Measurements from ENCODE around the gene CHERP. TPM values are rescaled to one million over a fixed set of nuclear protein-coding genes. Genes with fewer than 3 reads are reported as not detected.

Gene CHERP
- total RNA-seq, 1 donor from 2014 or later: 89.8 TPM

GRCh38 chr19:16582486-16583261, 40.4 kb upstream of the CHERP start:
- Mint-ChIP-seq H3K9me3 (no peaks in the 10 kb centered on the region), H3K27me3 (no peaks in the 10 kb centered on the region), H3K27ac (peak overlapping the region; percentile 96), H3K4me3 (no peak overlapping the region), H3K36me3 (ENCODE audit: low read depth) (peaks cover 15% of the 10 kb centered on the region), H3K4me1 (peaks cover 55% of the 10 kb centered on the region)
- intact Hi-C loops (cut with micrococcal nuclease): no loop called here
- peak; percentile 58 for DNase-seq

- Mint-ChIP-seq H3K4me1 (peaks cover 51% of the 10 kb centered on the region), H3K9me3 (no peaks in the 10 kb centered on the region), H3K4me3 (no peak overlapping the region), H3K36me3 (ENCODE audit: low read depth) (peaks cover 16% of the 10 kb centered on the region), H3K27me3 (no peaks in the 10 kb centered on the region), H3K27ac (peak overlapping the region; percentile 79)
- intact Hi-C loops (cut with micrococcal nuclease): no loop called here
- DNase-seq: no peak
Observed at GRCh38 chr19:16581971-16582343, 39.7 kb upstream of the CHERP start.

DNA sequence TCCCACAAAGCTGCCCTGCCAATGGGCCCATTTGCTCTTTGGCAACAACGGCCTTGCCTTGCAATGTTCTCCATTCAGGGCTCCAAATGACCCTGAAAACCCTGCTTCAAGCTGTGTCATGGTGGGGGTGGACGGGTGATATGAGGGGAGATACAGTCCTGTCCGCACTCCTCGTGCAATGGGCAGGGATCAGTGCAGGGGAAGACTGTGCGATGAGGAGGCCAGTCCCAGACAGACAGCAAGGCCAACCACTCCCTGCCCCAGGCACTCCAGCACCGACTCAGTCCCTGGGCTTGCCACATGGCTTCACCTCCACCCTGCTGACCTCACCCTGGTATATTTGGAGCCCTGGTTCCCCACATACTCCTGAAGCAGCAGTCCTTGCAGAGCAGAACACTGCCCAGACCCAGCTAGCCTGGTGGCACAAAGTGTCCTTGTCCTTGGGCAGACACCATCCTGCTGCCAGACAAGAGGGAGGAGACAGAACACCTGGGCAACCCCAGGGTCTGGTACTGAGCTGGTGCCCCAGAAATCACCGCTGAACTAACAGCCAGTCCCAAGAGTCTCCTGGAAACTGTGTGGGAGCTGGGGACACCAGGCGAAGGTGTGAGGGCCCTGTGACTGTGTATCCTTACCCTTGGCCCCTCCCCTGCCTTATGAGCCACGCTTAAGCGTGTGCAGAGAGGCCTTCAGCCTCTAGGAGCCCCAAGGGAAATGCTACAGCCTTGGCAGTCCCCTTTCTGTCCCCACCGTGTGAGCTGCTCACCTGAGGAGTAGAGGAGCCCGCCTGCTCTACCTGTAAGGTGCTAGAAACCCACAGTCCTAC, 39.1 kb upstream of the CHERP start:
- Mint-ChIP-seq H3K27me3 (no peaks in the 10 kb centered on the region), H3K36me3 (ENCODE audit: low read depth) (peaks cover 18% of the 10 kb centered on the region), H3K4me1 (peaks cover 46% of the 10 kb centered on the region), H3K4me3 (no peak overlapping the region), H3K27ac (peak overlapping the region; percentile 79), H3K9me3 (no peaks in the 10 kb centered on the region)
- no peak for DNase-seq
- intact Hi-C loops (cut with micrococcal nuclease): no loop called here

DNA sequence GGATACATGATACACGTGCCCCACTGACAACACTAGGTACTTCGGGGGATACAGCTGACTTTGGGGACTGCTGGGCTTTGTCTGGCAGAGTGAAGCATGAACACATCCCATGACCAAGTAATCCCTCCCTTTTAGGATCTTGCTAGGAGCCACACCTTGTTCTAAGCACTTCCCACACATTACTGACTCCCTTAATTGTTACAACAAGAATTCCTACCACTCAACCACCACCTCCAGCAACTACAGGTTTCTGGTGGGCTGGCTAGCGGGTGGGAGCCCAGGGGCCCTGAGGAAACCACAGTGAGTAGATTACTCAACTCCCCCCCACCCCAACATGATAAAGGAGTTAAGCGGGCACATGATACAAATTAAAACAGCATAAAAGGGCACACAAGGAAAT, 37.1 kb upstream of the CHERP start:
- H3K4me1 Mint-ChIP-seq: peaks cover 34% of the 10 kb centered on the region
- no peak for DNase-seq
- intact Hi-C loops (cut with micrococcal nuclease): no loop called here
- H3K36me3 Mint-ChIP-seq (ENCODE audit: low read depth): peaks cover 24% of the 10 kb centered on the region
- no peaks in the 10 kb centered on the region for H3K9me3 Mint-ChIP-seq
- peak overlapping the region; percentile 64 for H3K27ac Mint-ChIP-seq
- H3K4me3 Mint-ChIP-seq: no peak overlapping the region
- no peaks in the 10 kb centered on the region for H3K27me3 Mint-ChIP-seq

DNA sequence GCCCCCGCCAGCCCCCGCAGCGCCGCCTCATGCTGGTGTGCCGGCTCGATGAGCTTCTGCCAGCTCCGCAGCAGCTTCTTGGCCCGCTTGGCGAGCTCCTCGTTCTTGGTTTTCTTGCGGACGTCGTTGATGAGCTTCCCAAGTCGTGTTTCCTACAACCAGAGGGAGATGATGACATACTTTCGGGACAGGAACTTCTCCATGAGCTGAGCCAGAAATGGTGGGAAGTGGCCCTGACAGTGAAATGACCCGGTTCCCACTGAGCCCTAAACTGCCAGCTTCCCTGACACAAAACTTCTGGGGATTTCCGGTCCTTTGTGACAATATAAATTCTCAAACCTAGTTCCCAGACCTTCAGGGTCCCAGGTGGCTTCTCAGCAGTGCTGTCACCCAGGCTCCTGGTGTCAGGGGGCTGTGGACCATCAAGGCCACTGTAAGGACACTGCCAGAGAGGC, 35.3 kb upstream of the CHERP start:
- Mint-ChIP-seq H3K36me3 (ENCODE audit: low read depth) (peaks cover 30% of the 10 kb centered on the region), H3K9me3 (no peaks in the 10 kb centered on the region), H3K27me3 (no peaks in the 10 kb centered on the region), H3K27ac (no peak overlapping the region), H3K4me3 (no peak overlapping the region), H3K4me1 (peaks cover 36% of the 10 kb centered on the region)
- no peak for DNase-seq
- intact Hi-C loops (cut with micrococcal nuclease): no loop called here

- no peak for DNase-seq
- H3K9me3 Mint-ChIP-seq: no peaks in the 10 kb centered on the region
- no peak overlapping the region for H3K4me3 Mint-ChIP-seq
- H3K36me3 Mint-ChIP-seq (ENCODE audit: low read depth): peaks cover 33% of the 10 kb centered on the region
- H3K27me3 Mint-ChIP-seq: no peaks in the 10 kb centered on the region
- intact Hi-C loops (cut with micrococcal nuclease): no loop called here
- no peak overlapping the region for H3K27ac Mint-ChIP-seq
- peaks cover 38% of the 10 kb centered on the region for H3K4me1 Mint-ChIP-seq
Observed at GRCh38 chr19:16576690-16577530, 34.7 kb upstream of the CHERP start.

GRCh38 chr19:16575861-16576689, 33.8 kb upstream of the CHERP start:
- DNase-seq: no peak
- Mint-ChIP-seq H3K4me1 (peaks cover 40% of the 10 kb centered on the region), H3K27ac (no peak overlapping the region), H3K36me3 (ENCODE audit: low read depth) (peaks cover 36% of the 10 kb centered on the region), H3K4me3 (no peak overlapping the region), H3K27me3 (no peaks in the 10 kb centered on the region), H3K9me3 (no peaks in the 10 kb centered on the region)
- intact Hi-C loops (cut with micrococcal nuclease): no loop called here

DNA sequence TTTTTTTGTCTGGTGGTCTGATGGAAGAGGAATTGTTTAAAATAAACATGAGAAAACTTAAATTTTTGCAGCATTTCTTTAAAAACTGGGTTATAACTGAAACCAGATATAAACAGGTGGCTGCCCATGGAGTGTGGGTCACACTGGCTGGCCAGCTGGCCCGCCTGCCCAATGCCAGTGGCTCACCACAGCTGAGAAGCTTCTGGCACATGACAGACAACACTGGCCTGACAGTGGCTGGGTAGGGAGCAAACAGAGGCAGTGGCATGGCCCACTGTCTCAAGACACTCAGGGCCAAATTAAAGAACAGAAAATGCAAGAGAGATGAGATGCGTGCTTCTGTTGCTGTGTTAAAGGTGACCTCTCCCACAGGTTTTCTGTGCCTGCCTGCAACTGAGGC, 33.0 kb upstream of the CHERP start:
- intact Hi-C loops (cut with micrococcal nuclease): no loop called here
- no peaks in the 10 kb centered on the region for H3K27me3 Mint-ChIP-seq
- DNase-seq: no peak
- H3K36me3 Mint-ChIP-seq (ENCODE audit: low read depth): peaks cover 40% of the 10 kb centered on the region
- H3K27ac Mint-ChIP-seq: no peak overlapping the region
- H3K9me3 Mint-ChIP-seq: no peaks in the 10 kb centered on the region
- H3K4me1 Mint-ChIP-seq: peaks cover 42% of the 10 kb centered on the region
- no peak overlapping the region for H3K4me3 Mint-ChIP-seq

GRCh38 chr19:16573925-16574324, 31.7 kb upstream of the CHERP start:
- H3K27me3 Mint-ChIP-seq: no peaks in the 10 kb centered on the region
- H3K9me3 Mint-ChIP-seq: no peaks in the 10 kb centered on the region
- peaks cover 45% of the 10 kb centered on the region for H3K36me3 Mint-ChIP-seq (ENCODE audit: low read depth)
- H3K27ac Mint-ChIP-seq: peak overlapping the region; percentile 84
- H3K4me1 Mint-ChIP-seq: peaks cover 40% of the 10 kb centered on the region
- peak overlapping the region; percentile 89 for H3K4me3 Mint-ChIP-seq
- intact Hi-C loops (cut with micrococcal nuclease): loop anchor here (2.0 to 5.0 kb wide), 3 partner anchors 31 to 88 kb away; partner anchors contain the start of genes CHERP, MED26, SMIM7 and TMEM38A
- no peak for DNase-seq

DNA sequence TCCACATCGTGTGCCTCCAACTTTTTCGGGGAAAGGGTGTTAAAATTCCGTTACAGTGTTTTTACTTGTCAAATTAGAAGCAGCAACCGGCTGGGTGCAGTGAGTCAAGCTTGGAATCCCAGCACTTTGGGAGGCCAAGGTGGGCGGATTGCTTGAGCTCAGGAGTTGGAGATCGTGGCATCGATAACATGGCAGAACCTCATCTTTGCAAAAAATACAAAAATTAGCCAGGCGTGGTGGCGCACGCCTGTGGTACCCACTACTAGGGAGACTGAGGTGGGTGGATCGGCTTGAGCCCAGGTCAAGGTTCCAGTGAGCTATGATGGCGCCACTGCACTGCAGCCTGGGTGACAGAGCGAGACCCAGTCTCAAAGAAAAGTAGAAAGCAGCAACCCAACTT, 31.1 kb upstream of the CHERP start:
- peak overlapping the region; percentile 84 for H3K27ac Mint-ChIP-seq
- intact Hi-C loops (cut with micrococcal nuclease): loop anchor here (2.0 to 5.0 kb wide), 3 partner anchors 30 to 89 kb away; partner anchors contain the start of genes CHERP, MED26, SMIM7 and TMEM38A
- H3K4me3 Mint-ChIP-seq: peak overlapping the region; percentile 89
- DNase-seq: no peak
- H3K9me3 Mint-ChIP-seq: no peaks in the 10 kb centered on the region
- H3K27me3 Mint-ChIP-seq: no peaks in the 10 kb centered on the region
- peaks cover 46% of the 10 kb centered on the region for H3K36me3 Mint-ChIP-seq (ENCODE audit: low read depth)
- H3K4me1 Mint-ChIP-seq: peaks cover 37% of the 10 kb centered on the region

GRCh38 chr19:16572332-16573211, 30.3 kb upstream of the CHERP start, which contains the start of gene SLC35E1:
Gene SLC35E1, minus strand, starts transcription at chr19:16572415. Its CDS starts 51 bp downstream, at chr19:16572364.
- Mint-ChIP-seq H3K9me3 (no peaks in the 10 kb centered on the region), H3K36me3 (ENCODE audit: low read depth) (peaks cover 49% of the 10 kb centered on the region), H3K27me3 (no peaks in the 10 kb centered on the region), H3K4me1 (peaks cover 39% of the 10 kb centered on the region), H3K27ac (peak within 1 kb of the TSS; percentile 88), H3K4me3 (peak within 1 kb of the TSS; percentile 93)
- intact Hi-C loops (cut with micrococcal nuclease): loop anchor here (1.0 to 5.0 kb wide), 4 partner anchors 12 to 90 kb away; partner anchors contain the start of genes CHERP, MED26, SMIM7 and TMEM38A
- peak; percentile 98 for DNase-seq

GRCh38 chr19:16571822-16572331, 29.6 kb upstream of the CHERP start:
- intact Hi-C loops (cut with micrococcal nuclease): loop anchor here (1.0 to 5.0 kb wide), 4 partner anchors 12 to 90 kb away; partner anchors contain the start of genes CHERP, MED26, SMIM7 and TMEM38A
- peak; percentile 84 for DNase-seq
- no peaks in the 10 kb centered on the region for H3K27me3 Mint-ChIP-seq
- H3K36me3 Mint-ChIP-seq (ENCODE audit: low read depth): peaks cover 50% of the 10 kb centered on the region
- no peaks in the 10 kb centered on the region for H3K9me3 Mint-ChIP-seq
- H3K4me1 Mint-ChIP-seq: peaks cover 40% of the 10 kb centered on the region
- peak overlapping the region; percentile 93 for H3K4me3 Mint-ChIP-seq
- H3K27ac Mint-ChIP-seq: peak overlapping the region; percentile 88

Data from activated CD4-positive, alpha-beta T cell treated with anti-CD3 and anti-CD28 coated beads, Interleukin-2, amount 10 ng/mL, durations not matched to agents 24 days and 14 days (primary cell).